Activated CD8-positive, alpha-beta memory T cell treated with anti-CD3 and anti-CD28 coated beads, Interleukin-2, amount 50 U/mL, for 4 hours (primary cell): ENCODE results near the gene MCC.

Experiments used
- DNase-seq: peaks from one replicate; pipeline ENCODE4 v3.0.0-alpha.2; 2020

The MCC gene

GRCh38 chr5:113002423-113002822, 485.8 kb downstream of the MCC start:
- no peak for DNase-seq

GRCh38 chr5:113000466-113000865, 487.8 kb downstream of the MCC start:
- DNase-seq, result no peak

GRCh38 chr5:112998296-112998695, 490.0 kb downstream of the MCC start:
- DNase-seq, result no peak

- no peak for DNase-seq
Observed at GRCh38 chr5:112996830-112997374, 491.4 kb downstream of the MCC start.

GRCh38 chr5:112995764-112996618, 492.3 kb downstream of the MCC start:
- DNase-seq, result peak; percentile 81

- DNase-seq, result no peak
Observed at GRCh38 chr5:112986224-112986623, 502.0 kb downstream of the MCC start.

GRCh38 chr5:112983363-112983762, 504.9 kb downstream of the MCC start:
- no peak for DNase-seq

GRCh38 chr5:112979723-112980122, 508.5 kb downstream of the MCC start:
- no peak for DNase-seq

- DNase-seq, result no peak
Observed at GRCh38 chr5:112978836-112979235, 509.4 kb downstream of the MCC start.

- DNase-seq, result no peak
Observed at GRCh38 chr5:112977440-112977861, 510.8 kb downstream of the MCC start.

GRCh38 chr5:112976432-112977309, 511.6 kb downstream of the MCC start, which contains the start of gene DCP2:
TSS of gene DCP2 (plus strand) at chr5:112976798. CDS start at chr5:112976934, 136 bp downstream.
- DNase-seq, result peak; percentile 95

- DNase-seq, result no peak
Observed at GRCh38 chr5:112975721-112976431, 512.4 kb downstream of the MCC start.

- no peak for DNase-seq
Observed at GRCh38 chr5:112974901-112975300, 513.4 kb downstream of the MCC start.

- no peak for DNase-seq
Observed at GRCh38 chr5:112973904-112974303, 514.3 kb downstream of the MCC start.

- no peak for DNase-seq
Observed at GRCh38 chr5:112973036-112973435, 515.2 kb downstream of the MCC start.
